OCI-LY1 (cell line): ENCODE results near the gene MROH9.

Experiments used
- H2AFZ ChIP-seq: fragments of 200-600 bp; sonication (generic), shearing (Covaris generic); 2 replicates; pipeline ENCODE4 v1.6.0; 2014; ENCODE audit warnings: antibody characterized with exemption, mild to moderate bottlenecking, low read length
- H3F3A ChIP-seq: fragments of 200-600 bp; sonication (generic), shearing (Covaris generic); 2 replicates; pipeline ENCODE4 v1.6.0; 2014; ENCODE audit warnings: mild to moderate bottlenecking, antibody characterized with exemption, low read length, moderate library complexity; ENCODE audit not compliant: insufficient read depth
- H3K27ac ChIP-seq: fragments of 200-600 bp; sonication (generic); 2 replicates; pipeline ENCODE4 v1.5.1; 2014; ENCODE audit warnings: low read length, mixed run types, mild to moderate bottlenecking, low read depth; ENCODE audit not compliant: poor library complexity, severe bottlenecking
- H3K27me3 ChIP-seq: fragments of 200-600 bp; sonication (generic); 2 replicates; pipeline ENCODE4 v1.6.0; 2014; ENCODE audit warnings: antibody characterized with exemption, mild to moderate bottlenecking, low read length, moderate library complexity; ENCODE audit not compliant: insufficient read depth
- H3K36me3 ChIP-seq: fragments of 200-600 bp; sonication (generic); 2 replicates; pipeline ENCODE4 v1.6.1; 2014; ENCODE audit warnings: mild to moderate bottlenecking, antibody characterized with exemption, low read length, moderate library complexity, mixed read lengths; ENCODE audit not compliant: insufficient read depth
- H3K4me1 ChIP-seq: fragments of 200-600 bp; sonication (generic); 2 replicates; pipeline ENCODE4 v1.5.1; 2014; ENCODE audit warnings: mild to moderate bottlenecking, low read length, moderate library complexity; ENCODE audit not compliant: insufficient read depth, severe bottlenecking
- H3K4me2 ChIP-seq: fragments of 200-600 bp; sonication (generic), shearing (Covaris generic); 2 replicates; pipeline ENCODE4 v1.6.1; 2014; ENCODE audit warnings: low read length
- H3K4me3 ChIP-seq: fragments of 200-600 bp; sonication (generic); 2 replicates; pipeline ENCODE4 v1.5.1; 2014; ENCODE audit warnings: low read length, low read depth, mild to moderate bottlenecking, mixed read lengths; ENCODE audit not compliant: poor library complexity, severe bottlenecking
- H3K79me2 ChIP-seq: fragments of 200-600 bp; shearing (Covaris generic); 2 replicates; pipeline ENCODE4 v1.6.1; 2016; ENCODE audit warnings: mixed run types, low read length, mixed read lengths; ENCODE audit not compliant: insufficient read depth
- H3K9ac ChIP-seq: fragments of 200-600 bp; sonication (generic), shearing (Covaris generic); 2 replicates; pipeline ENCODE4 v1.6.1; 2014; ENCODE audit warnings: mild to moderate bottlenecking, low read length, mixed read lengths
- H3K9me2 ChIP-seq: fragments of 200-600 bp; sonication (generic), shearing (Covaris generic); 2 replicates; pipeline ENCODE4 v1.6.1; 2014; ENCODE audit warnings: low read depth, mild to moderate bottlenecking, low read length, mixed read lengths
- H3K9me3 ChIP-seq: fragments of 200-600 bp; shearing (Covaris generic); 2 replicates; pipeline ENCODE4 v1.6.1; 2014; ENCODE audit warnings: low read length, mixed read lengths
- H4K20me1 ChIP-seq: fragments of 200-600 bp; sonication (generic), shearing (Covaris generic); 2 replicates; pipeline ENCODE4 v1.6.0; 2016; ENCODE audit warnings: mild to moderate bottlenecking, low read length; ENCODE audit not compliant: insufficient read depth
- CTCF ChIP-seq: fragments of 200-600 bp; sonication (generic), shearing (Covaris generic); IDR thresholded peaks from 2 replicates; pipeline ENCODE4 v1.5.1; 2017; ENCODE audit warnings: mild to moderate bottlenecking, antibody characterized with exemption, low read length, moderate library complexity, mixed read lengths
- EZH2 ChIP-seq: fragments of 200-600 bp; sonication (generic), shearing (Covaris generic); IDR thresholded peaks from 2 replicates; pipeline ENCODE4 v1.8.0; 2017; ENCODE audit warnings: borderline replicate concordance, mixed run types, mild to moderate bottlenecking, antibody characterized with exemption, low read length, moderate library complexity, mixed read lengths

The MROH9 gene

GRCh38 chr1:171083222-171083621, 147.9 kb downstream of the MROH9 start:
- no peak for TF ChIP-seq EZH2
- no peak for TF ChIP-seq CTCF
- Histone ChIP-seq H3K79me2 (no peaks in the 10 kb centered on the region), H3K4me3 (no peak overlapping the region), H3K36me3 (no peaks in the 10 kb centered on the region), H2AFZ (no peak overlapping the region), H3K9ac (no peak overlapping the region), H3K9me2 (no peaks in the 10 kb centered on the region), H3K27me3 (no peaks in the 10 kb centered on the region), H3K27ac (no peak overlapping the region), H3F3A (no peaks in the 10 kb centered on the region), H3K4me2 (no peak overlapping the region), H4K20me1 (no peaks in the 10 kb centered on the region), H3K9me3 (no peaks in the 10 kb centered on the region), H3K4me1 (no peaks in the 10 kb centered on the region)

GRCh38 chr1:171084091-171084490, 148.8 kb downstream of the MROH9 start:
- no peak overlapping the region for H2AFZ ChIP-seq
- no peaks in the 10 kb centered on the region for H3F3A ChIP-seq
- no peaks in the 10 kb centered on the region for H3K36me3 ChIP-seq
- no peak overlapping the region for H3K27ac ChIP-seq
- TF ChIP-seq CTCF (no peak), EZH2 (no peak)
- H3K9me2 ChIP-seq = no peaks in the 10 kb centered on the region
- no peak overlapping the region for H3K4me3 ChIP-seq
- H3K4me1 ChIP-seq = no peaks in the 10 kb centered on the region
- no peaks in the 10 kb centered on the region for H3K27me3 ChIP-seq
- no peak overlapping the region for H3K4me2 ChIP-seq
- no peaks in the 10 kb centered on the region for H3K9me3 ChIP-seq
- H3K9ac ChIP-seq = no peak overlapping the region
- no peaks in the 10 kb centered on the region for H4K20me1 ChIP-seq
- no peaks in the 10 kb centered on the region for H3K79me2 ChIP-seq

GRCh38 chr1:171084870-171085269, 149.5 kb downstream of the MROH9 start:
- no peak overlapping the region for H3K4me2 ChIP-seq

More at GRCh38 chr1:171084870-171085269, 149.5 kb downstream of the MROH9 start:
- Histone ChIP-seq H3F3A (no peaks in the 10 kb centered on the region), H3K4me1 (no peaks in the 10 kb centered on the region), H3K9ac (no peak overlapping the region), H3K79me2 (no peaks in the 10 kb centered on the region), H4K20me1 (no peaks in the 10 kb centered on the region), H3K9me2 (no peaks in the 10 kb centered on the region), H3K9me3 (no peaks in the 10 kb centered on the region), H3K36me3 (no peaks in the 10 kb centered on the region), H3K27ac (no peak overlapping the region), H3K4me3 (no peak overlapping the region), H2AFZ (no peak overlapping the region), H3K27me3 (no peaks in the 10 kb centered on the region)
- TF ChIP-seq EZH2 = no peak
- no peak for TF ChIP-seq CTCF
